Measurements from ENCODE around the gene TNIK.

Gene TNIK

DNA sequence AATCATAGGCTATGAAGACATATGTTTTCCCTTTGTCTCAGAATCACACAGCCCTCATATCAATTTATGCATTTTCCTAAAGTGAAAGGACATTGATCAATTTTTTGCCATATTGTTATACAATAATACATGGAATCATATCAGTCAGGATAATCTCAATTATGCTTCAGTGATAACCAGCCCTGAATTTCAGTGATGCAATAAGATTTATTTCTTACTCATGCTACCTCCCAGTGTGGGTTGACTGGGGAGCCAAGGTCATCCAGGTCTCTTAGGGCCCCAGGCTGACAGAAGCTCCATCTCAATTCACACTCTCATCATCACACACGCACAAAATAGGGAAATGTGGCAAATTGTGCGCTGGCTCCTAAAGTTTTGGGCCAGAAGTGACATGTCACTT, 44.2 kb upstream of the TNIK start:
- no peaks in the 10 kb centered on the region for H3K9me3 ChIP-seq
- H3K36me3 ChIP-seq: no peaks in the 10 kb centered on the region
- no peak overlapping the region for H3K27ac ChIP-seq
- no peak overlapping the region for H3K4me3 ChIP-seq
- intact Hi-C loops (cut with DNase I; ENCODE audit: low total_unique reads): no loop called here
- TF ChIP-seq, protein P1, sequence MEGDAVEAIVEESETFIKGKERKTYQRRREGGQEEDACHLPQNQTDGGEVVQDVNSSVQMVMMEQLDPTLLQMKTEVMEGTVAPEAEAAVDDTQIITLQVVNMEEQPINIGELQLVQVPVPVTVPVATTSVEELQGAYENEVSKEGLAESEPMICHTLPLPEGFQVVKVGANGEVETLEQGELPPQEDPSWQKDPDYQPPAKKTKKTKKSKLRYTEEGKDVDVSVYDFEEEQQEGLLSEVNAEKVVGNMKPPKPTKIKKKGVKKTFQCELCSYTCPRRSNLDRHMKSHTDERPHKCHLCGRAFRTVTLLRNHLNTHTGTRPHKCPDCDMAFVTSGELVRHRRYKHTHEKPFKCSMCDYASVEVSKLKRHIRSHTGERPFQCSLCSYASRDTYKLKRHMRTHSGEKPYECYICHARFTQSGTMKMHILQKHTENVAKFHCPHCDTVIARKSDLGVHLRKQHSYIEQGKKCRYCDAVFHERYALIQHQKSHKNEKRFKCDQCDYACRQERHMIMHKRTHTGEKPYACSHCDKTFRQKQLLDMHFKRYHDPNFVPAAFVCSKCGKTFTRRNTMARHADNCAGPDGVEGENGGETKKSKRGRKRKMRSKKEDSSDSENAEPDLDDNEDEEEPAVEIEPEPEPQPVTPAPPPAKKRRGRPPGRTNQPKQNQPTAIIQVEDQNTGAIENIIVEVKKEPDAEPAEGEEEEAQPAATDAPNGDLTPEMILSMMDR (IDR thresholded peaks at IDR 0.05): no peak
- H3K27me3 ChIP-seq: no peaks in the 10 kb centered on the region
- H3K4me1 ChIP-seq: no peaks in the 10 kb centered on the region
- DNase-seq: no peak

DNA sequence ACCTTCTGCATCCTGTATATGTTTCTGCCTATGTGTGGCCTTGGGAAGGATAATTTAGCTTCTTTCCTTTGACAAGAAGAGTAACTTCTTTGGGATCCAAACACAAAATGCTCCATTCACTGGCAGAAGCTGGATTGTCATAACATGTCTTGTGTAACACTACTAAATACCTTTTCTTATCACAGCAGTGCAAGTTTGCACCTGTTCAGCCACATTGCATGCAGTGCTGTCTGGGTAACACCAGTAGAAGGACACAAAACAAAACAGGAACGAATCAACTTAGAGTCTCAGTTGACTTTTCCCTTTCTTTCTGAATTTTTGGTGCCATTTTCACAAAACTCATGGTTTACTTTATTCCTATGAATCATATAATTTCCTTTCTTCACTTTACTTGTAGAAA, 43.6 kb upstream of the TNIK start:
- Histone ChIP-seq H3K9me3 (no peaks in the 10 kb centered on the region), H3K27me3 (no peaks in the 10 kb centered on the region), H3K27ac (no peak overlapping the region), H3K4me1 (no peaks in the 10 kb centered on the region), H3K4me3 (no peak overlapping the region), H3K36me3 (no peaks in the 10 kb centered on the region)
- no peak for DNase-seq
- intact Hi-C loops (cut with DNase I; ENCODE audit: low total_unique reads): no loop called here
- TF ChIP-seq, protein P1 (IDR thresholded peaks at IDR 0.05): no peak

DNA sequence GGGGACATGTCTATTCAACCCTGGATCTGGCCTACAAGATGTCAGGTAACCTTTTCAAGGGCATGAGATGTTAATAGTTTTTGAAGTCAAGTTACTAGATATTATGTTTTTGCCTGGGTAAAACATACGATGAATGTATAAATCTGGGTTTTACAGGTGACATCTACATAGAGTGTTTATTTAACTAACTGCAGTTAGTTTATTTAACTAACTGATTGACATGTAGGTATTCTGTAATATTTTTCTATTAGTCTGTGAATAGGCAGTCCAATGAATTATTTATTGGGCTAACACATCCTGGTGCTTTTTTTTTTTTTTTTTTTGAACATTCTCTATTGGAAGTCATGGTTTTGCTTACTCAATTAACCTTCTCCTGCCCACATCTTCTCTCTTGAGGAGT, 38.7 kb upstream of the TNIK start:
- intact Hi-C loops (cut with DNase I; ENCODE audit: low total_unique reads): no loop called here
- Histone ChIP-seq H3K9me3 (no peaks in the 10 kb centered on the region), H3K4me3 (no peak overlapping the region), H3K27ac (no peak overlapping the region), H3K4me1 (no peaks in the 10 kb centered on the region), H3K36me3 (no peaks in the 10 kb centered on the region), H3K27me3 (no peaks in the 10 kb centered on the region)
- no peak for DNase-seq
- TF ChIP-seq, protein P1 (IDR thresholded peaks at IDR 0.05): no peak

DNA sequence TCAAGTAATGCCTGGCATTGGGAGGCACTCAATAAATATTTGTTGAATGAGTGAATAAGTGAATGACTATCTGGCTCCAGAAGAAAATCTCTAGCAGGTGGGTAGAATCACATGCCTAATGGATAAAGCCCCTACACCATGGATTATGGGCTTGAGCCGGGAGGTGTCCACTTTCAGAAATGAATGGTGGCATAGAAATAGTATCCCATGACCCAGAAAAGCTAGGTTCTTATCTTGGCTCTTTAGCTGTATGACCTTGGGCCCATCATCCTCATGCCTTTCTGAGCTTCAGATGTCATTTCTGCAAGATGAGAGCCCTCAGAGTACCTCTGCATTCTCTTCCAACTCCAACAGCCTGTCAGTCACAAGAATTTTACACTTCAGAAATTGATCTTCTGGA, 37.3 kb upstream of the TNIK start:
- TF ChIP-seq, protein P1 (IDR thresholded peaks at IDR 0.05): no peak
- intact Hi-C loops (cut with DNase I; ENCODE audit: low total_unique reads): no loop called here

DNA sequence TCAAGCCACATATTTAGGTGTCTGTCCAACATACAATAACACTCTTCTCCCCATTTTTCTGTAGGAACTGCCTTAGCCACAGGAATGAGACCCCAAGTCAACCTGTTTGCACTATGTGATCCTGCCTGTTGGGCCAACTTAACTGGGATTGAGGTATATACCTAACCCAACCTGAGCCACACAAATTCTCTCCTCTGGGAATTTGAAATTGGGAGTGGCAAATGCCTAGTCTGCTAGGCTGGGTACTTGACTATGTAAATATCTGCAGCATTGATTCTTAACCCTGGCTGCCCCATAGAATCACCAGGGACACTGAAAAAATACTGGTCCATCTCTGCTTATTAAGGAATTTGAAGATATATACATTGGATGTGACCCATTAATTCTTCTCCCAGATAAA, 35.2 kb upstream of the TNIK start:
- Histone ChIP-seq H3K9me3 (no peaks in the 10 kb centered on the region), H3K4me1 (no peaks in the 10 kb centered on the region), H3K36me3 (no peaks in the 10 kb centered on the region), H3K27ac (no peak overlapping the region), H3K4me3 (no peak overlapping the region), H3K27me3 (no peaks in the 10 kb centered on the region)
- TF ChIP-seq, protein P1 (IDR thresholded peaks at IDR 0.05): no peak
- no peak for DNase-seq
- intact Hi-C loops (cut with DNase I; ENCODE audit: low total_unique reads): no loop called here

More for the DNA sequence above, 37.3 kb upstream of the TNIK start:
- H3K27ac ChIP-seq: no peak overlapping the region
- H3K9me3 ChIP-seq: no peaks in the 10 kb centered on the region
- no peaks in the 10 kb centered on the region for H3K4me1 ChIP-seq
- no peaks in the 10 kb centered on the region for H3K27me3 ChIP-seq
- no peak for DNase-seq
- H3K36me3 ChIP-seq: no peaks in the 10 kb centered on the region
- no peak overlapping the region for H3K4me3 ChIP-seq

DNA sequence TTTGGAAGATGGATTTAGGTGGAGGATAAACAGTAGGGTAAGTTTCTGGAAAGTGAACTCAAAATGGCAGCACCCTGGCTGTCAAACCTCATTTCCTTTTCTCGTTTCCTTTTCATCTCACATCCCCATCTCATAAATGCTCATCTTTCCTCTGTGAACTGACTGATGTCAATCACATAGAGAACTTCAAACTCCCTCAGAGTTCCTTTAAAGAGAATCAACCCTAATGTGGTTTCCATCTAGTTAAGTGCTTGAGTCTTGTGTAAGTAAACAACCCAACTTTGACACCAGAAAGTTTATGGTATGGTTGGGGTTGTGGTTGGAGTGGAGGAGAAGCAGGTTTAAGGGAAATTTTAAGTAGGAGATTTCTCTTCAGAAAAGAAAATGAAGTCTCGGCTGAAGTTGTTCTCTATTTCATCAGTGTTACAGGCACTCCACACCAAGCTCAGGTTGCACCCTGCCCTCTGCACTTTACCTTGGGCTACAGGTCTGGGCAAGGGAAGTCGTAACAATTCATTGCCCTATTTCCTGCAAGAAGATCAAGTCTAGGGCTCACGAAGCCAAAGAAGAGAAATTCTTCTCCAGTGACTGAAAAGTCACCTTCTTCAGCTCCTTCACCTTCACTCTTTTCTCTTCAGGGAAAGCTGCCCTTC, 34.4 kb upstream of the TNIK start:
- Histone ChIP-seq H3K4me3 (no peak overlapping the region), H3K27ac (no peak overlapping the region), H3K4me1 (no peaks in the 10 kb centered on the region), H3K9me3 (no peaks in the 10 kb centered on the region), H3K36me3 (no peaks in the 10 kb centered on the region), H3K27me3 (no peaks in the 10 kb centered on the region)
- TF ChIP-seq, protein P1 (IDR thresholded peaks at IDR 0.05): no peak
- intact Hi-C loops (cut with DNase I; ENCODE audit: low total_unique reads): no loop called here
- no peak for DNase-seq

Data from tibial artery (tissue), 4 donors.